ENCODE results near the gene ANKFN1.

ANKFN1 gene

DNA sequence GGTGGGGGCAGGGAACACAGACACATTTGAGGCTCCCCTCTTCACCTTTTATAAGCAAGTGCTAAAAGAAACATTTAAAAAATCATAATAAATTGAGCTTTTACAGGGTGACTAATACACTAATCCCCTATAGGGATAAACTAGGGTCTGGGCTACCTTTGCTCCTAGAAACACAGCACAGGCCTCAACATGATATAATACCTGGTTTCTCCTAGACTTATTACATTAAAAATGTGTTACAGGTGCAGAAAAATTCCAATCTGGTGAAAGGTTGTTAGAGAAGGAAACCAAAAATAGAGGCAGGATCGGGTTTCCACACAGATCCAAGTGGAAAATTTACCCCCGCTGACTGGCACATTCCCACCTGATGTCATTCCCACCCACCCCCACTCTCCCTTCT is 315.6 kb downstream of the ANKFN1 start:
- H3K4me3 ChIP-seq (ENCODE audit: low read depth, low read length), result no peak overlapping the region
- no peak for TF ChIP-seq CTCF (IDR thresholded peaks at IDR 0.05; ENCODE audit: low read depth, low read length)

DNA sequence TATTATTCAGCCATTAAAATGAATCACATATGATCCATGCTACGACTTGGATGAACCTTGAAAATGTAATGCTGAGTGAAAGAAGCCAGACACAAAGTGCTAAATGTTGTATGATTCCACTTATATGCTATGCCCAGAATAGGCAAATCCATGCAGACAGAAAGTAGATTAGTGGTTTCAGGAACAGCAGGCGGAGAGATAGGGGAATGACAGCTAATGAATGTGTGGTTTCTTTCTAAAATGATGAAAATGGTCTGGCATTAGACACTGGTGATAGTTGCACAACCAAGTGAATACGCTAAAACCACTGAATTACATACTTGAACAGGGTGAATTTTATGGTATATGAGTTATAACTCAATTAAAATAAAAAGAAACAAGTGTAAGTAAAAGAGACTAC is 318.4 kb downstream of the ANKFN1 start:
- H3K4me3 ChIP-seq (ENCODE audit: low read depth, low read length), result no peak overlapping the region
- no peak for TF ChIP-seq CTCF (IDR thresholded peaks at IDR 0.05; ENCODE audit: low read depth, low read length)

- H3K4me3 ChIP-seq (ENCODE audit: low read depth, low read length), result no peak overlapping the region
- TF ChIP-seq CTCF (IDR thresholded peaks at IDR 0.05; ENCODE audit: low read depth, low read length), result no peak
Measured at GRCh38 chr17:56475116-56475515, 321.8 kb downstream of the ANKFN1 start.

DNA sequence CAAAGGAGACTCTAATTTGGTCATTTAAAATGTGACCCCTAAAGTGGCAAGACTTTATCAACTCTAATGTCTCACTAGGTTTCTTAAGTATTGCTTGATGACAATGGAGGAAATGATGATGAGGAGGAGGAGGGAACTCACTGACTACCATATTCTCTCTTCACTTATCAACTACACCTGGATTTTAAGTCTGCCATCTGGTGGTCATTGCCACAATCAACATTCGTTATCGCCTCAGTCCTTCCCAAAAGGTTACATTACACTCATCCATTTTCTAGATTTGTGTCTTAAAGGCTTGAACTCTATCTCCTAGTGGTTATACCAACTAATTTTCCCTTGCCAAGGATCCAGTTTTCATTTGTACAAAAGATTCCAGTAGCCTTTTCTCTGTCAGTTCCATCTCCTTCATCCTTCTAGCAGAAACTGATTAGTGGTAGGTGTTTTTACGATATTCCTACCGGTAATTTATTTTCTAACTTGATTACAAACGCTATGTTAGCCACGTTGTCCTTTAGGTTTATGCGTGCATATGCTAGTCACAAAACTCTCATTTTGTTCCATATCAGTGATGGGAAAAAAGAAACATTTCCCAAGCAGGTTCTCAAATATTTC is 325.7 kb downstream of the ANKFN1 start:
- H3K4me3 ChIP-seq (ENCODE audit: low read depth, low read length), result no peak overlapping the region
- 0 out of 2 replicates have a peak, but pooled peaks have one; percentile 25 for TF ChIP-seq CTCF (IDR thresholded peaks at IDR 0.05; ENCODE audit: low read depth, low read length)

DNA sequence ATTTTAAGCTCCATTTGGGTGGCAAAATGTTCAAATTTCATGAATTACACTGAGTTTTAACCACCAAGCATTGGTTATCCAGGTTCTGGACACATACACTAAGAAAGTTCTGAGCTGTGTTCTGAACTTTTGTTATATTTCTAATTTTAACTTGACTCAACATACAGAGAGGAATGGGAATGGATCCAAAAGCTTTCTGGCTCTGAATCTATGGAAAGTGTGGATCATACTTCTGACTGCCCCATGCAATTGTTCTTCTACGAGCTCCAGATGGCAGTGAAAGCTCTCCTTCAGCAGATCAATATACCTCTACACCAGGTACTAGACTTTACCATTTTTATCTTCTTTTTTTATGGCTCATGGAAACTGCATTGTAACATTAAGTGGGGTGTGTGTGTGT is 327.2 kb downstream of the ANKFN1 start:
- no peak overlapping the region for H3K4me3 ChIP-seq (ENCODE audit: low read depth, low read length)
- TF ChIP-seq CTCF (IDR thresholded peaks at IDR 0.05; ENCODE audit: low read depth, low read length), result no peak

DNA sequence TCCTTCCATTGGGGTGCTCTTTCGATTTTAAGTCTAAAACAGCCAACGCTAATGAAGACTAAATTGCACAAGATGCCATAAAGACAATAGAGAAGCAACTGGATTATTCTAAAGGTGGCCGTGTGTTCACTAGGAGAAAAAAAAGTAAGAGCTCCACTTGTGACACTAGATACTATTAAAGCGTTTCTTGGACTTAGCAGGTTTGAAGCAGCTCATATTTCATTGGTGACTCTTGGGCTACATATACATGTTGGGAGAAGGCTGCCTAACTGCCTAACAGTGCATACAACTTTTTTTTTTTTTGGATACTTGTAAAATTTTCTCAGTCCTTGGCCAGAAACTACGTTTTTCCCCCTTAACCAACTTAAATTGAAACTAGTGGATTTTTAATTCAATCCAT is 328.4 kb downstream of the ANKFN1 start:
- no peak overlapping the region for H3K4me3 ChIP-seq (ENCODE audit: low read depth, low read length)
- TF ChIP-seq CTCF (IDR thresholded peaks at IDR 0.05; ENCODE audit: low read depth, low read length), result no peak

DNA sequence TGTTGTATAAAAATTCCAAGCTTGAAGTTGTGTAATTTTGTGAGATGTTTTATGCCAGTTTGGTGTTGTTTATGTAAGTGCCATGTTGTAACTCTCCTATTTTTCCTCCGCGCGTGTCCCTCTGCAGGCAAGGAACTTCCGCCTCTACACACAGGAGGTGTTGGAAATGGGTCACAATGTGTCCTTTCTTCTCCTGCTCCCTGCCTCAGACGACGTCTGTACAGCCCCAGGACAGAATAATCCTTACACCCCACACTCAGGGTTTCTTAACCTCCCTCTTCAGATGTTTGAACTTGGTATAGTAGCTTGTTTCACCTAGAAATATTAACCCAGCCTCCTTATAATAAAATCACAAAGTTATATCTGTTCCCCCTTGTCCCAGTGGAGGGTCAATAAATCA is 329.0 kb downstream of the ANKFN1 start:
- no peak overlapping the region for H3K4me3 ChIP-seq (ENCODE audit: low read depth, low read length)
- no peak for TF ChIP-seq CTCF (IDR thresholded peaks at IDR 0.05; ENCODE audit: low read depth, low read length)

Data from WI38 (cell line).